Left renal cortex interstitium (tissue), 4 donors: ENCODE measurements around the gene SUZ12. TPM values are rescaled to one million over a fixed set of nuclear protein-coding genes. Genes with fewer than 3 reads are reported as not detected.
"Not testable (repeated sequence)": the region's sequence is repeated elsewhere in the genome, so short reads cannot be mapped to it uniquely, and the experiment has no call there.

Experiments
- DNase-seq, 4 donors: peaks; one replicate each; pipeline ENCODE4 v3.0.0-alpha.2; 2013; ENCODE audit warnings: low read depth in 4 of 4, low spot score in 2 of 4, missing footprints in 1 of 4
- polyA plus RNA-seq, 4 donors: library from polyadenylated mRNA; unstranded; fragments of 120-200 nt; gene quantifications; one replicate each; pipeline ENCODE4 v1.2.1, GENCODE V29; 2013; ENCODE audit not compliant: insufficient read length in 4 of 4

Gene SUZ12
- polyA plus RNA-seq, 4 donors = 42.4 to 51.0 (median 46.4) TPM

GRCh38 chr17:31942396-31942795 is 5.6 kb downstream of the SUZ12 start:
- not testable (repeated sequence) for DNase-seq

GRCh38 chr17:31951953-31952352 is 15.1 kb downstream of the SUZ12 start:
- not testable (repeated sequence) for DNase-seq

- DNase-seq = not testable (repeated sequence)
Measured at GRCh38 chr17:31964131-31964530, 27.3 kb downstream of the SUZ12 start.

GRCh38 chr17:31967648-31968047 is 30.8 kb downstream of the SUZ12 start:
- DNase-seq = no peak

DNA sequence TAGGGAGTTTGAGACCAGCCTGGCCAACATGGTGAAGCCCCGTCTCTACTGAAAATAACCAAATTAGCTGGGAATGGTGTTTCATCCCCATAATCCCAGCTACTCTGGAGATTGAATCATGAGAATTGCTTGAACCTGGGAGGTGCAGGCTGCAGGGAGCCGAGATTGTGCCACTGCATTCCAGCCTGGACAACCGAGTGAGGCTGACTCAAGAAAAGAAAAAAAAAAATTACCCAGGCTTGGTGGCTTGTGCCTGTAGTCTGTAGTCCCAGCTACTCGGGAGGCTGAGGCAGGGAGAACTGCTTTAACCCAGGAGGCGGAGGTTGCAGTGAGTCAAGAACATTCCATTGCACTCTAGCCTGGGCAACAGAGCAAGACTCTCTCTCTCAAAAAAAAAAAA is 33.6 kb downstream of the SUZ12 start:
- not testable (repeated sequence) for DNase-seq

GRCh38 chr17:31974269-31975071 is 37.7 kb downstream of the SUZ12 start:
- not testable (repeated sequence) for DNase-seq

- not testable (repeated sequence) for DNase-seq
Measured at GRCh38 chr17:31975391-31975790, 38.6 kb downstream of the SUZ12 start.

DNA sequence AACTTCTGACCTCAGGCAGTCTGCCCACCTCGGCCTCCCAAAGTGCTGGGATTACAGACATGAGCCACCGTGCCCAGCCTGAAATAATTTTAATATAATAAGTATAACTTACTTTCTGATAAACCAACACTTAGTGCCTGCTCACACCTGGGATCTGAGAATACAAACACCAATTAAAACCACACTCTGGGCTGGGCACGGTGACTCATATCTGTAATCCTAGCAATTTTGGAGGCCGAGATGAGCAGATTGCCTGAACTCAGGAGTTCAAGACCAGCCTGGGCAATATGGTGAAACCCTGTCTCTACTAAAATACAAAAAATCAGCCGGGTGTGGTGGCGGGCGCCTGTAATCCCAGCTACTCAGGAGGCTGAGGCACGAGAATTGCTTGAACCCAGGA is 55.0 kb downstream of the SUZ12 start:
- not testable (repeated sequence) for DNase-seq

DNA sequence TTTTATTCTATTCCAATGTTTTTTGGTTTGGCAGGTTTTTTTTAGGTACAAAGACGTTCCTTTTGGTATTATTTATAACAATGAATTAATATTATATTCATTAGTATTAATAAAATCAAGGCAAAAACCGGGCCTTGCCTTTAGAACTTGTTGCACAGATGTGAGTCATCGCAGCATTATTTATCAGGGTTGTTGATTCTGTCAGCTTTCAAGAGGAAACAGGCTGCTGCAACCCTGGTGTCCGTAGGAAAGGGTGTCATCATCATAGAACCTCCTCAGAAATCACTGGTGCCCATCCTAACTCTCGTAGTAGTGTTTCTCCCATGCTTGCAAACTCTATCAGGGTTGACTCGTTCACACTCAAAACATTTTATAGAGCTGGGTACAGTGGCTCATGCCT is 60.2 kb downstream of the SUZ12 start:
- DNase-seq = no peak

DNA sequence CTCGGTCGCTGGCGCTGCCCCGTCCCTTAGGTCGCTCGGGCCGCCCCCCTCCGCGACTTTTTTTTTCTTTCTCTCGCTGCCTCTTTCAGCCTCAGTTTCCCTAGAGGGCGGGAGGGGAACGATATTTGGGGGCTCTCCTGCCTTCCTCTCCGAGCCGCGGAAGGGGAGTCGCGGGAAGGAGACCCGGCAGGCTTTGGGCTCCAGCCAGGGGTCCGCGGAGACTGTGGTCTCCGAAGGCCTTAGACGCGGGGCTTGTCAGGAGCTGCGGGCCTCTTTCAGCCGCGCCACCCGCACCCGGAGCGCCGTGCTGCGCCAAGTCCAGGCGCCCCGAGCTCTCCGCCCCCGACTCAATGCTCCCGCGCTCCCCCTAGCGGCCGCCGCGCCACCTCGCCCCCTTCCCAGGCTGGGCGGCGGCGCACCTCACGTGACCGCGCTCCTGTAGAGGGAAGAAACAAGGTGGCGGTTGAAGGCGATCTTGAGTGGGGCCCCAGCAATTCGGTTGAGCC is 70.2 kb downstream of the SUZ12 start, which contains the start of gene LRRC37B:
Gene LRRC37B, plus strand, starts transcription at position 427 of the 506 bp plus-strand sequence. CDS start 14,010 bp downstream, outside the sequence.
- DNase-seq = peak in 2 of 4 donors; percentile 58 to 61

GRCh38 chr17:32007463-32008298 is 70.9 kb downstream of the SUZ12 start:
- DNase-seq = no peak

DNA sequence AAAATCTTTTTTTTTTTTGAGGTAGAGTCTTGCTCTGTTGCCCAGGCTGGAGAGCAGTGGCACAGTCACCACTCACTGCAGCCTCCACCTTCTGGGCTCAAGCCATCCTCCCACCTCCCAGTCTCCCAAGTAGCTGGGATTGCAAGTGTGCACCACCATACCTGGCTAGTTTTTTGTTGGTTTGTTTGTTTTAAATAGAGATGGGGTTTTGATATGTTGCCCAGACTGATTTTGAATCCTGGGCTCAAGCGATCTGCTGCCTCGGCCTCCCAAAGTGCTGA is 72.4 kb downstream of the SUZ12 start:
- no peak for DNase-seq

- no peak for DNase-seq
Measured at GRCh38 chr17:32010114-32010513, 73.3 kb downstream of the SUZ12 start.

DNA sequence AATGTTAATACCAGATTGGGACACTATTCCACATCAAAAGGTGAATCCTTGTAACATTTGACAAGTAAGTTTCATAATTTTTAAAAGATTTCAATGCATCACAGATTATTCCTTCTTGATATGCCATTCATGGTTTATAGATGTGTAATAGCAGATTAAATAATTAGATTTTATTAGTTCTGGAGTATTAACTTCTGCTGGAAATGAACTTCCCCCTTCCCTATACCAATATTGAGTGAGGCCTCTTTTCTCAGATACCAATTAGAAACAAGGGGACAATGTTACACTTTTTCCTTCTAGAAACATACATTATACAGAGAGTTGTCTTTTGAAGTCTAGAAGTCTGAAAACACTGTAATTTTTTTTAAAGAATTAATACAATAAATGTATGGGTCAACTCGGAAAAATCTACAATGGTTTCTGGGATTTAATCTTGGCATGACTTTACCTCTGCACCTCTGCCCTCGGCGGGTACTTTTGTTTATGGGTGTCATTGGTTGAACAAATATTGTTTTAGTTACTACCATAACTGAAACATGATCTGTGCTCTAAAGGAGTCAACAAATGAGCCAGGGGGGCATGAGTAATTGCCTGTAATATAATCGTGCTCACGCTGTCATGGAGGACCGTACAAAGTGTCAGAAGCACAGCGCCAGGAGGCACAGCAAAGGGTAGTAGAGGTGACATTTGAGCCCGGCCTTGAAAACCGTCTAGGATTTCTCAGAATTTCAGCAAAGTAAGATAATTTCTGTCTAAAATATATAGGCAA is 78.6 kb downstream of the SUZ12 start:
- no peak for DNase-seq

GRCh38 chr17:32016231-32016630 is 79.4 kb downstream of the SUZ12 start:
- DNase-seq = no peak

DNA sequence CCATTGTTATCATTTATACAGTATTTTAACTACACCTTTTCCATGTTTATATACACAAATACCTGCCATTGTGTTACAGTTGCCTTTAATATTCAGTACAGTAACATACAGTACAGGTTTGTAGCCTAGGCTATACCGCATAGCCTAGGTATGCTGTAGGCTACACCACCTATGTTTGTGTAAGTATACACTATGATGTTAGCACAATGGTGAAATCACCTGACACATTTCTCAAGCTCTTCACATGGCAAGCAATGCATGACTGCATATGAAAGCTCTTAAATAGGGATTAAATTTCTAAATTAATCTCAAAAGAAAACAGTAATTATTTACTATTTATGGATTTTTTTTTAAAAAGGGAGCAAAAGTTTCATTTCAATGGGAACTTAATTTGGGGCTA is 82.4 kb downstream of the SUZ12 start:
- DNase-seq = no peak

- no peak for DNase-seq
Measured at GRCh38 chr17:32020943-32021614, 84.3 kb downstream of the SUZ12 start.

- DNase-seq = no peak
Measured at GRCh38 chr17:32021615-32021955, 84.8 kb downstream of the SUZ12 start.

DNA sequence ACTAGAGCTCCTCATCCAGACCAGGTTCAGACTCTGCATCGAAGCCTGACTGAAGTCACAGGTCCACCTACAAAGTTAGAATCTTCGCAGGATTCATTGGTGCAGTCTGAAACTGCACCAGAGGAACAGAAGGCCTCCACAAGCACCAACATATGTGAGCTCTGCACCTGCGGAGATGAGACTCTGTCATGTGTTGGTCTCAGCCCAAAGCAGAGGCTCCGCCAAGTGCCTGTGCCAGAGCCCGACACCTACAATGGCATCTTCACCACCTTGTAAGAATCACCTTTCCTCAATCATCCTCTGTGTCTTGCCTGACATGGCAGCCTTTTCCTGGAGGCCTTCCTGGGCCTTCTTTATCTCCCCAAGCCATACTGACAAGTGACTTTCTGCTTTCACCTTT is 85.7 kb downstream of the SUZ12 start:
- not testable (repeated sequence) for DNase-seq

GRCh38 chr17:32027271-32027670 is 90.5 kb downstream of the SUZ12 start:
- DNase-seq = not testable (repeated sequence)
